ENCODE measurements around the gene MT1M.
A peak's percentile ranks its signal among the peaks of the same experiment; 100 is the strongest.
"Not testable (repeated sequence)": the region's sequence is repeated elsewhere in the genome, so short reads cannot be mapped to it uniquely, and the experiment has no call there.

Gene MT1M

DNA sequence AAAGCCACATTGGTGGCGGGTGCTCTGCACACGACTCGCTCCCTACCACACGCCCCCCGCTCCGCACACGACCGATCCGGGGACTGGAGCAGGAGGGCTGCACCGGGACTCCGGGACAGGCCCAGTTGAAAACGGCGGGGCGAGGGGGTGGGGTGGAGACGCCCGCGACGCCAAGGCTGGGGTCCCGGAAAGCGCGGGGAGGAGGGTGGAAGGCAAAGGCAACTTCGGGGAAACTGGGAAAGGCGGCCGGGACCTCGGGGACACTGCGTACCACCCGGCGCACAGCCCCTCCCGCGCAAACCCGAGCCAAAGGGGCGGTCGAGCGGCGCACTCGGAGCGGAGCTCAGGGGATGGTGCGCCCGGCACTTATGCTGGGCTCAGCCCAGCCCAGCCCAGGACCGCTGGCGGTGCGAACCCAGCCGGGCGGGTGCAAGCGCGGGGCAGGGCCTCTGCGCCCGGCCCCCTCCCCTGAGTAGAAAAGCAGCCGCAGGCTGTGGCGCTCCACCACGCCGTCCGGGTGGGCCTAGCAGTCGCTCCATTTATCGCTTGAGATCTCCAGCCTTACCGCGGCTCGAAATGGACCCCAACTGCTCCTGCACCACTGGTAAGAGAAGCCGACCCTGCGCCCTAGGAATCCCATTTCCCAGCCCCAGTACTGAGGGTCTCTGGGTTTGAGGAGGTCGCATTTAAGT is at the start of gene MT1M:
TSS of gene MT1M (plus strand) at position 504 of the 692 bp plus-strand sequence. CDS start at position 577, 73 bp downstream.
- DNase-seq = no peak
- no peak within 1 kb of the TSS for H3K27ac Mint-ChIP-seq
- no peaks in the 10 kb centered on the region for H3K36me3 Mint-ChIP-seq (ENCODE audit: low read depth)
- peak within 1 kb of the TSS; percentile 43 for H3K4me3 Mint-ChIP-seq
- no peaks in the 10 kb centered on the region for H3K9me3 Mint-ChIP-seq
- H3K27me3 Mint-ChIP-seq = peaks cover 74% of the 10 kb centered on the region
- H3K4me1 Mint-ChIP-seq (ENCODE audit: low read depth) = peaks cover 19% of the 10 kb centered on the region

DNA sequence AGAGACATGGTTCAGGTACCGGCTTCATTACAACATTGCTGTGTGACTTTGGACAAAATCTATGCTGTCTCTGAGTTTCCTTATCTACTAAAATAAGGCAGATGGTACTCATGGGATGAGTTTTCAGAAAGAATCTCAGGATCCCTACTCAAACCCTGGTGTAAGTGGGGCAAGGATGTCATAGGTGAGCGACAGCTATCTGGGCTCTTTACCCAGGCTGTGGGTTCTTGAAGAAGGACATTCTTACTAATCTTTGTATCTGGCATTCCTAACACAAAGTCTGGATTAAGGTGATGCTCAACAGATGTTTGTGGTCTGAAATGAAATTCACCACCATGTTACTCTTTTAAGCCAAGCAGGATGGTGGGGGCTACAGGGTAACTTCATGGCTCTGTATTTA is 49.5 kb upstream of the MT1M start:
- not testable (repeated sequence) for H3K4me3 Mint-ChIP-seq; H3K4me1 Mint-ChIP-seq (ENCODE audit: low read depth); H3K27ac Mint-ChIP-seq; H3K27me3 Mint-ChIP-seq; DNase-seq; H3K9me3 Mint-ChIP-seq; H3K36me3 Mint-ChIP-seq (ENCODE audit: low read depth)

DNA sequence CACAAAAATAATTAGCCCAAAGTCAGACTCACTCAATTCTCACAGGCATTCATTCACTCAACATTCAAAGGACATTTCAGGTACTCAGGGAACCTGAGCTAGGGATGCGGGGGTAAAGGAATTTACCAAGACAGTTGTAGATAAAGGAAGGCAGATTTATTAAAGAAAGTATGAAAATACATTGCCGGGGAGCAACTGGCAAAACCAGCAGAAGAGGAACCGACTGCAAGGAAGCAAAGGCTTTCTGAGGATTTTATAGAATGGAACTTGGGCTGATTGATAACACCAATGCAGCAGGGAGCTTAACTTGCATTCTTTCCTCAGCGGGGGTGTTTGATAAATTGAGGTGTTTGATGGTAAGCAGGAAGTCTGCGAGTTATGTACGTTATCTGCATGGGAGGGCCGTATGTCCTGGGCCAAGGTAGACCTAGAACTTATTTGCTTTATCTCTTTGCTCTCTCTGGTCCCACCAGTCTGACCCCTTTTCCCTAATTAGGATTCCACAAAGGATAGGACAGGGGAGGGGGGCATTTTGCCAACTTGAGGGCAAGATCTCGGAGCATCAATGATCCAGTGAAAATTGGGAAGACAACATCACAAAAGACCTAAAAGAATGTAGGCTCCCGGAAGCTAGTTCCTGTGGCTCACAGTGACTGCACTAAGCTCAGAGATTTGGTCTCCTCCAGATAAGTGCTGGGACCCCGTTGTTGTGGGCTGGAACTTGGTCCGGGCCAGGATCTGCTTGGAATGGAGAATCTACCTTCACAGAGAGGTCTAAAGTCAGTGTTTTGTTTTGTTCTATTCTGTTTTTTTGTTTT is 48.9 kb upstream of the MT1M start:
- no peak for DNase-seq
- H3K27me3 Mint-ChIP-seq = peaks cover 16% of the 10 kb centered on the region

DNA sequence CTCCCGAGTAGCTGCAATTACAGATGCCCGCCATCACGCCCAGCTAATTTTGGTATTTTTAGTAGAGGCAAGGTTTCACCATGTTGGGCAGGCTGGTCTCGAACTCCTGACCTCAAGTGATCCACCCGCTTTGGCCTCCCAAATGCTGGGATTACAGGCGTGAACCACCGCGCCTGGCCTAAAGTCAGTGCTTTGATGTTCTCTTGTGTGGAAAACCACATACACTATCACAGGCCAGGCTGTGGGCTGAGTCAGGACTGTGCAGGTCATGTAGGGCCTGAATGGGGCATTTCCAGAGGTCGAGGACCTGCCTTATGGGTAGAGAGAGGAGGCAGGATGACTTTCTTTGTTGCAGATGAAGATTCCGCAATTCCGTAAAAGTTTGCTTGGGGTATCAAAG is 48.2 kb upstream of the MT1M start:
- Mint-ChIP-seq H3K27ac (no peak overlapping the region), H3K27me3 (peaks cover 22% of the 10 kb centered on the region), H3K4me3 (no peak overlapping the region), H3K4me1 (ENCODE audit: low read depth) (peaks cover 3% of the 10 kb centered on the region), H3K36me3 (ENCODE audit: low read depth) (no peaks in the 10 kb centered on the region), H3K9me3 (no peaks in the 10 kb centered on the region)
- no peak for DNase-seq

More for the DNA sequence above, 48.9 kb upstream of the MT1M start:
- no peaks in the 10 kb centered on the region for H3K36me3 Mint-ChIP-seq (ENCODE audit: low read depth)
- H3K4me3 Mint-ChIP-seq = no peak overlapping the region
- H3K4me1 Mint-ChIP-seq (ENCODE audit: low read depth) = no peaks in the 10 kb centered on the region
- H3K27ac Mint-ChIP-seq = no peak overlapping the region
- no peaks in the 10 kb centered on the region for H3K9me3 Mint-ChIP-seq

DNA sequence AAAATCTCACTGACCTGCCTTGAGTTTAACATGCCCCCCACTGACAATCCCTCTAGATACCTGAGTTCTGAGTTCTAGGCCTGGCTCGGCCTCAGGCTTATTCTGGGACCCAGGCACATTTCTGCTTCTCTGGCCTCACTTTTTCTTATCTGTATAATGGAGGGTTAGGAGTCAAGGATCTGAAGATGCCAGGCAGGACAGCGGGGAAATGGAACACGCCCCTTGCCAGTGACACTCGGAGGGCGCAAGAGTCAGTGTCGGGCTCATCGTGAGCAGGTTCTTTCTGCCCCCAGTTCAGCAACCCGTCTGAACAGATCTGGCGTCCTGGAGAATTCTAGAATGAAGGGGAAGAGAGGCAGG is 43.7 kb upstream of the MT1M start:
- no peak overlapping the region for H3K27ac Mint-ChIP-seq
- peaks cover 13% of the 10 kb centered on the region for H3K4me1 Mint-ChIP-seq (ENCODE audit: low read depth)
- peak overlapping the region; percentile 74 for H3K4me3 Mint-ChIP-seq
- H3K36me3 Mint-ChIP-seq (ENCODE audit: low read depth) = no peaks in the 10 kb centered on the region
- H3K9me3 Mint-ChIP-seq = no peaks in the 10 kb centered on the region
- H3K27me3 Mint-ChIP-seq = peaks cover 46% of the 10 kb centered on the region
- no peak for DNase-seq

DNA sequence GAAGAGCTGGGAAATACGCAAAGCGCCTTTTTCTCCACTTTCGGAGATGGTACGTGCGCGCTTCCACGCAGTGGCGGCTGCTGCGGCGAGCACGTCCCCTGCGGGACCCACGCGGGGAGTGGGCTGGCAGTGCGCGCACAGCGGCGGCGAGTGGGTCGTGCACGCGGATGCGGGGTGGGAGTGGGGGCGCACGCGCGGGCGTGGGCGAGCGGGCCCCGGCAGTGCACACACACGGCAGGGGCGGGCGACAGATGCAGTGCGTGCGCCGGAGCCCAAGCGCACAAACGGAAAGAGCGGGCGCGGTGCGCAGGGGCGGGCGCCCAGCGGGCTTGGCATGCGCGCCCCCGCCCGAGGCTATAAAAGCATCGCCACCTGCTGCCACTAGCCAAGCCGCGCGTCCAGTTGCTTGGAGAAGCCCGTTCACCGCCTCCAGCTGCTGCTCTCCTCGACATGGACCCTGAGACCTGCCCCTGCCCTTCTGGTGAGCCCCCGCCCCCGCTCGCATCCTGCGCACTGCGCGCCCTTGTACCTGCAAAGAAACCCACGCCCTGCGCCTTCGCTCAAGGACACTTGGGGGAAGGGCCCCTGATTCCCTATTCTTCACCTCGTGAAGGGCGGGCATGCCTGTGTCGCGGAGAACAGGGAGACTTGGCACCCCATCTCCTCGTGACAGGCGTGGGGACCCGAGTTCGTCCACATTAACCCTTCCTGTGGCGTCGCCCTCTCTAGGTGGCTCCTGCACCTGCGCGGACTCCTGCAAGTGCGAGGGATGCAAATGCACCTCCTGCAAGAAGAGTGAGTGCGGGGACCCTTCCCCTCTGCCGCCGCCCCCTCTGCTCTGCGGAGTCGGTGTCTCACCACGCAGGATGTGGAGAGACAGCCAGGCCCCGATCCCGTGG is 43.1 kb upstream of the MT1M start, which contains the start of gene MT3:
TSS of gene MT3 (plus strand) at position 388 of the 899 bp plus-strand sequence. CDS start at position 451, 63 bp downstream.
- Mint-ChIP-seq H3K36me3 (ENCODE audit: low read depth) (no peaks in the 10 kb centered on the region), H3K27me3 (peaks cover 46% of the 10 kb centered on the region), H3K4me1 (ENCODE audit: low read depth) (peaks cover 13% of the 10 kb centered on the region), H3K27ac (no peak within 1 kb of the TSS), H3K9me3 (no peaks in the 10 kb centered on the region), H3K4me3 (peak within 1 kb of the TSS; percentile 74)
- DNase-seq = peak; percentile 55

DNA sequence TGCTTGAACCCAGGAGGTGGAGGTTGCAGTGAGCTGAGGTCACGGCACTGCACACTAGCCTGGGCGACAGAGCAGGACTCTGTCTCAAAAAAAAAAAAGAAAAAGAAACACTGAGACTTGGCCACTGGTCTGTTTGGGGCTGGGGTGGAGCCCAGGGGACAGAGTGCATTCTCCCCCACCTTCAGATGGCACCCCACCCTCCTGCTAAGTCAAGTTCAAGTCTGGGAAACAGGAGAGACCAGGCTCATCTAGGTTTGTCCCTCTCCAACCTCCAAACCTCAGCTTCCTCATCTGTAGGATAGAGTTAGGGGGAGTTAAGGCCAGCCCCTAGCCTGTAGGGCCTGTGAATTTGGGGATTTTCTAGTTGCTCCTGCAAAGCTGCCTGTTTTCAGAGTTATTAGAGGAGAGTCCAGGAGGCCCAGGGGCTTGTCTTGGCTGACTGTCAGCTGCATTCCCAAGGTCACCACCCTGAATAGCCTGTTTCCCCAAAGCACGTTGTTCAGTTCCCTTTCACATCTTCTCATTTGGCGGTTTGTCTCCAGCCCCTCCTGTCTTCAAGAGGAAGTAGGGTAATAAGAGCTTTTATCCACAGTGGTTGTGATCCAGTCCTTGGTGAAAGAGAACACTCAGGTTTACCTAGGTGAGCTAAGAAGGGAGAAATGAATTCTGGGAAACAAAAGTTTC is 40.9 kb upstream of the MT1M start:
- Mint-ChIP-seq H3K36me3 (ENCODE audit: low read depth) (no peaks in the 10 kb centered on the region), H3K4me3 (no peak overlapping the region), H3K9me3 (no peaks in the 10 kb centered on the region), H3K27ac (no peak overlapping the region), H3K4me1 (ENCODE audit: low read depth) (peaks cover 13% of the 10 kb centered on the region), H3K27me3 (peaks cover 40% of the 10 kb centered on the region)
- no peak for DNase-seq

DNA sequence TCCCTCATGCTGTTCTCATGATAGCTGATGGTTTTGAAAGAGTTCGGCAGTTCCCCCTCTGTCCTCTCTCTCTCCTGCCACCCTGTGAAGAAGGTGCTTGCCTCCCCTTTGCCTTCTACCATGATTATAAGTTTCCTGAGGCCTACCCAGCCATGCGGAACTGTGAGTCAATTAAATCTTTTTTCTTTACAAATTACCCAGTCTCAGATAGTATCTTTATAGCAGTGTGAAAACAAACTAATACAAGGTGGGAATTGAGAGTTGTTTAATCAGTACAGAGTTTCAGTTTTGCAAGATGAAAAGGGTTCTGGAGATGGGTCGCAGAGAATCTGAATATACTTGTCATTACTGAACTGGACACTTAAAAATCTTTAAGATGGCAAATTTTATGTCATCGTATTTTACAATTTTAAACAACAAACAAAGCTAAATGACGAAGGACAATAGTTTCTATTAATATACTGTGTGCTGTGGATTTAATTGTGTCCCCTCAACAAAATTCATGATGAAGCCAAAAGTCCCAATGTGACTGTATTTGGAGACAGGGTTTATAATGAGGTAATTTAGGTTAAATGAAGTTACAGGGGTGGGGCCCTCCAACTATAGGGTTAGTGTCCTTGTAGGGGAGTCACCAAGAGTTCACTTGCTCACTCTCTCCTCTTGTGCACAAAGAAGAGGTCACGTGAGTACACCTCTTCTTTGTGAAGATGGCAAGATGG is 38.7 kb upstream of the MT1M start:
- Mint-ChIP-seq H3K9me3 (no peaks in the 10 kb centered on the region), H3K27ac (no peak overlapping the region), H3K4me3 (no peak overlapping the region), H3K4me1 (ENCODE audit: low read depth) (peaks cover 16% of the 10 kb centered on the region), H3K36me3 (ENCODE audit: low read depth) (no peaks in the 10 kb centered on the region), H3K27me3 (peaks cover 29% of the 10 kb centered on the region)
- DNase-seq = no peak

DNA sequence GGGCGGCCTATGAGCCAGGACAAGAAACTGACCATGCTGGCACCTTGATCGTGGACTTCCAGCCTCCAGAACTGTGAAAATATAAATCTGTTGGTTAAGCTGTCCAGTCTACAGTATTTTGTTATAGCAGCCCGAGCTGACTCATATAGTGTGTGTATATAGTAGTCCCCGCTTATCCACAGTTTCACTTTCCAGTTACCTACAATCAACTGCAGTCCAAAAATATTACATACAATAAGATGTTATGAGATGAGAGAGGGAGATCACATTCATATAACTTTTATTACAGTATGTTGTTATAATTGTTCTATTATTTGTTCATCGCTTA is 38.2 kb upstream of the MT1M start:
- H3K4me1 Mint-ChIP-seq (ENCODE audit: low read depth) = peaks cover 14% of the 10 kb centered on the region
- no peak for DNase-seq
- no peak overlapping the region for H3K4me3 Mint-ChIP-seq
- H3K36me3 Mint-ChIP-seq (ENCODE audit: low read depth) = no peaks in the 10 kb centered on the region
- no peaks in the 10 kb centered on the region for H3K9me3 Mint-ChIP-seq
- peaks cover 25% of the 10 kb centered on the region for H3K27me3 Mint-ChIP-seq
- no peak overlapping the region for H3K27ac Mint-ChIP-seq

DNA sequence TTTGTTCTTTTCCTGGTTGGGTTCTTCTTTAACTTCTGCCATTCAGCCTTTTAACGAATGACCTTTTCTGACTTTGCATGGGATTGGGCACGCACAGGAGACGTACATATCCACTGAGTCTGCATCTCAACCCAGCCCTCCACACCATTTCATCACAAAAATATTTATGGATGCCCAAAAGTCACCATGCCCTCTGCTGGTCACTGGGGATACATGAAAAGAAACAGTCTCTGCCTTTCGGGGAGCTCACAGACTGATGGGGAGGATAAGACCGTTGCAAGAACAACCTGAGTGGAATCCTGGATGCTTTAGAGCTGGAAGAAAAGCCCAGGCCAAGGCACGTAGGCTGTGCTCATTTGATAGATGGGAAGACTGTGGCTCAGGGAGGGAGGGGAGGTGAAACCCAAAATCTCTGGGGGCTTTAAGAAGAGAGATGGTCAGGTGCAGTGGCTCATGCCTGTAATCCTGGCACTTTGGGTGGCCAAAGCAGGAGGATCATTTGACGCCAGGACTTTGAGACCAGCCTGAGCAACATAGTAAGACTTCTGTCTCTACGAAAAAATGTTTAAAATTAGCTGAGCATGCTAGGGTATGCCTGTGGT is 32.0 kb upstream of the MT1M start:
- no peaks in the 10 kb centered on the region for H3K9me3 Mint-ChIP-seq
- no peaks in the 10 kb centered on the region for H3K36me3 Mint-ChIP-seq (ENCODE audit: low read depth)
- peaks cover 11% of the 10 kb centered on the region for H3K27me3 Mint-ChIP-seq
- peaks cover 4% of the 10 kb centered on the region for H3K4me1 Mint-ChIP-seq (ENCODE audit: low read depth)
- no peak overlapping the region for H3K4me3 Mint-ChIP-seq
- H3K27ac Mint-ChIP-seq = no peak overlapping the region
- DNase-seq = no peak

DNA sequence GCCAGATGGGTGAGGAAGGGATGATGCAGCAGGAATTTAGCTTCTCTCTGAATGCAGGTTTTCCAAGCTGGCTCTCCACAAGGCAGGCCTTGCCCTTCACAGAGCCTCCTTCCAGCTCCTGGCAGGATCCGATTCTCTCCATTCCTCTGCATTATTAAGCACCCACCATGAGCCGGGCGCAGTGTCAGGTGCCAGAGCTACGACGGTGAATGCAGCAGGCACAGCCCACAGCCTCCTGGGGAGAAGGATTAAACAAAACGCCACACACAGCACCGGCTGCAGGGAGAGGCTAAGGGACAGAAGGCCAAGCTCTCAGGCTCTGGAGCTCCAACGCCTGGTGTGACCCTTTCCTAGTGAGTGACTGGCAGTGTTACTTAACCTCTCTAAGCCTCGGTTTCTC is 31.1 kb upstream of the MT1M start:
- H3K4me1 Mint-ChIP-seq (ENCODE audit: low read depth) = peaks cover 10% of the 10 kb centered on the region

DNA sequence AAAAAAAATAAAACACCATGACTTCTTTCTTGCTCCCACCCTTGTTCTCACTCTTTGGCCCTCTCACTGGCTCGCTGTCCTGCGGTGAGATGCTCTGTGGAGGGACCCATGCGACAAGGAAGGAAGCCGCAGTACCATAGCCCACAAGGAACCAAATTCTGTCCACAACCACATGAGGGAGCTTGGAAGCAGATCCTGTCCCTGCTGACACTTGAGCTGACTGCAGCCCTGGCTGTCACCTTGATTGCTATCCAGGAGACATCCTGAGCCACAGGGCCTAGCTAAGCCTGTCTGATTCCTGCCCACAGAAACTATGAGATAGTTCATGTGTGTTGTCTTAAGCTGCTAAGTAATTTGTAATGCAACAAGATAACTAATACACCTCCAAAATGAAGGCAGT is 28.9 kb upstream of the MT1M start:
- Mint-ChIP-seq H3K27ac (no peak overlapping the region), H3K4me1 (ENCODE audit: low read depth) (peaks cover 24% of the 10 kb centered on the region), H3K9me3 (no peaks in the 10 kb centered on the region), H3K4me3 (no peak overlapping the region), H3K36me3 (ENCODE audit: low read depth) (peaks cover 2% of the 10 kb centered on the region), H3K27me3 (peaks cover 11% of the 10 kb centered on the region)
- DNase-seq = no peak

More for the DNA sequence above, 31.1 kb upstream of the MT1M start:
- no peak overlapping the region for H3K27ac Mint-ChIP-seq
- H3K4me3 Mint-ChIP-seq = no peak overlapping the region
- H3K36me3 Mint-ChIP-seq (ENCODE audit: low read depth) = no peaks in the 10 kb centered on the region
- H3K9me3 Mint-ChIP-seq = no peaks in the 10 kb centered on the region
- peaks cover 11% of the 10 kb centered on the region for H3K27me3 Mint-ChIP-seq
- no peak for DNase-seq

DNA sequence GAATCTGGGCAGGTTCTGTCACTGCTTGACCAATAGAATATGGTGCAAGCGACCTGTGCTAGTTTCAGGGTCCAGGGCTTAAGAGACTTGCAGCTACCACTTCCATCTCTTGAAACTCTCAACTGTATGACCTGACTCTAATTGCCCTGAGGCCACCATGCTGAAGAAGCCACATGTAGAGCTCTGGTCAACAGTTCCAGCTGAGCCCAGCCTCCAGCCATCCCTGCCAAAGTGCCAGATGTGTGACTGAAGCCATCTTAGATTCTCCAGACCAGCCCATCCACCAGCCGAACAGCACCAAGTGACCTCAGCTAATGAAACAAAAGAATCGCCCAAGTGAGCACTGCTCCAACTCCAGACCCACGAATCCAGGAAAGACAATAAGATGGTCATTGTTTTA is 27.5 kb upstream of the MT1M start:
- H3K4me1 Mint-ChIP-seq (ENCODE audit: low read depth) = peaks cover 36% of the 10 kb centered on the region
- no peak overlapping the region for H3K4me3 Mint-ChIP-seq
- H3K36me3 Mint-ChIP-seq (ENCODE audit: low read depth) = peaks cover 11% of the 10 kb centered on the region
- peaks cover 11% of the 10 kb centered on the region for H3K27me3 Mint-ChIP-seq
- DNase-seq = no peak
- H3K27ac Mint-ChIP-seq = no peak overlapping the region
- no peaks in the 10 kb centered on the region for H3K9me3 Mint-ChIP-seq

Data from activated T-cell treated with anti-CD3 and anti-CD28 coated beads, Interleukin-2, amount 50 U/mL, for 24 hours (primary cell).